DOHH2 (cell line): ENCODE data around the gene AATF.

Experiments used
- H3F3A ChIP-seq: fragments of 200-600 bp; sonication (generic), shearing (Covaris generic); 2 replicates; pipeline ENCODE4 v1.6.0; 2016; ENCODE audit warnings: antibody characterized with exemption, mild to moderate bottlenecking; ENCODE audit not compliant: control insufficient read depth, insufficient read depth
- H3K27ac ChIP-seq: fragments of 200-600 bp; sonication (generic); 2 replicates; pipeline ENCODE4 v1.5.1; 2014; ENCODE audit warnings: low read depth, mild to moderate bottlenecking, low read length, moderate library complexity
- H3K27me3 ChIP-seq: fragments of 200-600 bp; sonication (generic); 2 replicates; pipeline ENCODE4 v1.6.1; 2014; ENCODE audit warnings: mild to moderate bottlenecking, low read length, mixed read lengths; ENCODE audit not compliant: control insufficient read depth
- H3K36me3 ChIP-seq: fragments of 200-600 bp; sonication (generic); 2 replicates; pipeline ENCODE4 v1.6.1; 2014; ENCODE audit warnings: mild to moderate bottlenecking, low read length, moderate library complexity, mixed read lengths; ENCODE audit not compliant: control insufficient read depth
- H3K4me1 ChIP-seq: fragments of 200-600 bp; sonication (generic); 2 replicates; pipeline ENCODE4 v1.6.1; 2014; ENCODE audit warnings: mild to moderate bottlenecking, low read length, mixed read lengths; ENCODE audit not compliant: control insufficient read depth
- H3K4me2 ChIP-seq: fragments of 200-600 bp; sonication (generic); 2 replicates; pipeline ENCODE4 v1.6.0; 2014; ENCODE audit warnings: mild to moderate bottlenecking, low read length, moderate library complexity
- H3K4me3 ChIP-seq: fragments of 200-600 bp; sonication (generic); 2 replicates; pipeline ENCODE4 v1.5.1; 2014; ENCODE audit warnings: mild to moderate bottlenecking, low read length, mixed read lengths
- H3K79me2 ChIP-seq: fragments of 200-600 bp; sonication (generic); 2 replicates; pipeline ENCODE4 v1.6.1; 2014; ENCODE audit warnings: mild to moderate bottlenecking, low read length, mixed read lengths; ENCODE audit not compliant: control insufficient read depth
- H3K9me2 ChIP-seq: fragments of 200-600 bp; sonication (generic); replicated peaks from 2 replicates; pipeline ENCODE4 v1.6.1; 2014; ENCODE audit warnings: mild to moderate bottlenecking, low read length, mixed read lengths; ENCODE audit not compliant: control insufficient read depth
- H3K9me3 ChIP-seq: fragments of 200-600 bp; sonication (generic); 2 replicates; pipeline ENCODE4 v1.6.1; 2014; ENCODE audit warnings: antibody characterized with exemption, low read length, mixed read lengths; ENCODE audit not compliant: control insufficient read depth, insufficient read depth
- H4K20me1 ChIP-seq: fragments of 200-600 bp; sonication (generic); 2 replicates; pipeline ENCODE4 v1.6.0; 2014; ENCODE audit warnings: low read depth, mild to moderate bottlenecking, antibody characterized with exemption, low read length, moderate library complexity; ENCODE audit not compliant: control insufficient read depth, insufficient read depth
- CTCF ChIP-seq: fragments of 200-600 bp; sonication (generic); IDR thresholded peaks from one replicate; pipeline ENCODE4 v1.5.1; 2014; ENCODE audit warnings: antibody characterized with exemption, mild to moderate bottlenecking, low read depth, low read length; ENCODE audit not compliant: poor library complexity, severe bottlenecking
- EZH2phosphoT487 ChIP-seq: fragments of 200-600 bp; sonication (generic); IDR thresholded peaks from 2 replicates; pipeline ENCODE4 v1.6.1; 2017; ENCODE audit warnings: borderline replicate concordance, mild to moderate bottlenecking, antibody characterized with exemption, low read length, moderate library complexity, mixed read lengths

AATF gene

GRCh38 chr17:36932694-36933511, 15.9 kb upstream of the AATF start:
- TF ChIP-seq EZH2phosphoT487 (peak; percentile 84), CTCF (no peak)
- Histone ChIP-seq H3K4me2 (no peak overlapping the region), H3K4me3 (no peak overlapping the region)

GRCh38 chr17:36933512-36934143, 15.1 kb upstream of the AATF start:
- no peak overlapping the region for H3K4me2 ChIP-seq
- H3K9me2 ChIP-seq = no peaks in the 10 kb centered on the region
- no peak overlapping the region for H3K4me3 ChIP-seq
- H3K27me3 ChIP-seq = peaks cover 97% of the 10 kb centered on the region
- H3F3A ChIP-seq = no peaks in the 10 kb centered on the region
- peaks cover 42% of the 10 kb centered on the region for H3K4me1 ChIP-seq
- no peak for TF ChIP-seq EZH2phosphoT487
- no peak for TF ChIP-seq CTCF
- no peak overlapping the region for H3K27ac ChIP-seq
- no peaks in the 10 kb centered on the region for H3K9me3 ChIP-seq
- no peaks in the 10 kb centered on the region for H3K36me3 ChIP-seq
- H4K20me1 ChIP-seq = 0 out of 2 replicates have a peak, but pooled peaks cover 8% of the 10 kb centered on the region
- no peaks in the 10 kb centered on the region for H3K79me2 ChIP-seq

More at GRCh38 chr17:36932694-36933511, 15.9 kb upstream of the AATF start:
- H4K20me1 ChIP-seq = 0 out of 2 replicates have a peak, but pooled peaks cover 8% of the 10 kb centered on the region
- no peaks in the 10 kb centered on the region for H3K9me3 ChIP-seq
- H3K27ac ChIP-seq = no peak overlapping the region
- H3K36me3 ChIP-seq = no peaks in the 10 kb centered on the region
- H3K4me1 ChIP-seq = peaks cover 42% of the 10 kb centered on the region
- H3K79me2 ChIP-seq = no peaks in the 10 kb centered on the region
- no peaks in the 10 kb centered on the region for H3K9me2 ChIP-seq
- peaks cover 90% of the 10 kb centered on the region for H3K27me3 ChIP-seq
- H3F3A ChIP-seq = no peaks in the 10 kb centered on the region

GRCh38 chr17:36934144-36934691, 14.5 kb upstream of the AATF start:
- Histone ChIP-seq H3K9me2 (no peaks in the 10 kb centered on the region), H3K36me3 (no peaks in the 10 kb centered on the region), H3K27ac (no peak overlapping the region), H3K9me3 (no peaks in the 10 kb centered on the region), H4K20me1 (0 out of 2 replicates have a peak, but pooled peaks cover 8% of the 10 kb centered on the region), H3K79me2 (no peaks in the 10 kb centered on the region), H3F3A (no peaks in the 10 kb centered on the region), H3K27me3 (peaks cover 98% of the 10 kb centered on the region), H3K4me3 (no peak overlapping the region), H3K4me1 (peaks cover 39% of the 10 kb centered on the region), H3K4me2 (no peak overlapping the region)
- TF ChIP-seq EZH2phosphoT487 = no peak
- no peak for TF ChIP-seq CTCF
